ENCODE measurements around the gene PTCH2.

The PTCH2 gene

GRCh38 chr1:44786138-44786840 lies 56.8 kb downstream of the PTCH2 start:
- Histone ChIP-seq H3K27ac (ENCODE audit: low read depth, low read length) (peak overlapping the region; percentile 32), H3K27me3 (ENCODE audit: control insufficient read depth, insufficient read depth, low read length) (no peaks in the 10 kb centered on the region), H3K36me3 (ENCODE audit: control insufficient read depth, insufficient read depth, low read length) (no peaks in the 10 kb centered on the region), H3K9ac (ENCODE audit: low read length) (peak overlapping the region; percentile 17), H3K4me3 (ENCODE audit: low read length) (peak overlapping the region; percentile 75), H3K4me1 (ENCODE audit: control insufficient read depth, insufficient read depth, low read length) (peaks cover 10% of the 10 kb centered on the region)

- peak overlapping the region; percentile 75 for H3K4me3 ChIP-seq (ENCODE audit: low read length)
- no peak overlapping the region for H3K9ac ChIP-seq (ENCODE audit: low read length)
- H3K36me3 ChIP-seq (ENCODE audit: control insufficient read depth, insufficient read depth, low read length), result peaks cover 3% of the 10 kb centered on the region
- H3K4me1 ChIP-seq (ENCODE audit: control insufficient read depth, insufficient read depth, low read length), result peaks cover 10% of the 10 kb centered on the region
- no peaks in the 10 kb centered on the region for H3K27me3 ChIP-seq (ENCODE audit: control insufficient read depth, insufficient read depth, low read length)
- no peak overlapping the region for H3K27ac ChIP-seq (ENCODE audit: low read depth, low read length)
Measured at GRCh38 chr1:44785501-44786137, 57.4 kb downstream of the PTCH2 start.

GRCh38 chr1:44785029-44785380 lies 58.0 kb downstream of the PTCH2 start:
- peak overlapping the region; percentile 55 for H3K4me3 ChIP-seq (ENCODE audit: low read length)

GRCh38 chr1:44784094-44785028 lies 58.7 kb downstream of the PTCH2 start:
- H3K27me3 ChIP-seq (ENCODE audit: control insufficient read depth, insufficient read depth, low read length), result no peaks in the 10 kb centered on the region
- H3K36me3 ChIP-seq (ENCODE audit: control insufficient read depth, insufficient read depth, low read length), result peaks cover 3% of the 10 kb centered on the region
- H3K4me1 ChIP-seq (ENCODE audit: control insufficient read depth, insufficient read depth, low read length), result peaks cover 10% of the 10 kb centered on the region
- peak overlapping the region; percentile 55 for H3K4me3 ChIP-seq (ENCODE audit: low read length)
- no peak overlapping the region for H3K27ac ChIP-seq (ENCODE audit: low read depth, low read length)
- H3K9ac ChIP-seq (ENCODE audit: low read length), result peak overlapping the region; percentile 47

More at GRCh38 chr1:44785029-44785380, 58.0 kb downstream of the PTCH2 start:
- H3K27ac ChIP-seq (ENCODE audit: low read depth, low read length), result no peak overlapping the region
- H3K4me1 ChIP-seq (ENCODE audit: control insufficient read depth, insufficient read depth, low read length), result peaks cover 10% of the 10 kb centered on the region
- no peaks in the 10 kb centered on the region for H3K27me3 ChIP-seq (ENCODE audit: control insufficient read depth, insufficient read depth, low read length)
- H3K36me3 ChIP-seq (ENCODE audit: control insufficient read depth, insufficient read depth, low read length), result peaks cover 3% of the 10 kb centered on the region
- H3K9ac ChIP-seq (ENCODE audit: low read length), result no peak overlapping the region

- peak overlapping the region; percentile 55 for H3K4me3 ChIP-seq (ENCODE audit: low read length)
- H3K4me1 ChIP-seq (ENCODE audit: control insufficient read depth, insufficient read depth, low read length), result peaks cover 10% of the 10 kb centered on the region
- H3K27ac ChIP-seq (ENCODE audit: low read depth, low read length), result no peak overlapping the region
- no peaks in the 10 kb centered on the region for H3K27me3 ChIP-seq (ENCODE audit: control insufficient read depth, insufficient read depth, low read length)
- peak overlapping the region; percentile 47 for H3K9ac ChIP-seq (ENCODE audit: low read length)
- H3K36me3 ChIP-seq (ENCODE audit: control insufficient read depth, insufficient read depth, low read length), result peaks cover 3% of the 10 kb centered on the region
Measured at GRCh38 chr1:44783697-44784093, 59.4 kb downstream of the PTCH2 start.

GRCh38 chr1:44780583-44781121 lies 62.4 kb downstream of the PTCH2 start:
- peaks cover 10% of the 10 kb centered on the region for H3K36me3 ChIP-seq (ENCODE audit: control insufficient read depth, insufficient read depth, low read length)
- no peak overlapping the region for H3K4me3 ChIP-seq (ENCODE audit: low read length)
- H3K27ac ChIP-seq (ENCODE audit: low read depth, low read length), result no peak overlapping the region
- no peak overlapping the region for H3K9ac ChIP-seq (ENCODE audit: low read length)
- H3K4me1 ChIP-seq (ENCODE audit: control insufficient read depth, insufficient read depth, low read length), result peaks cover 7% of the 10 kb centered on the region
- H3K27me3 ChIP-seq (ENCODE audit: control insufficient read depth, insufficient read depth, low read length), result no peaks in the 10 kb centered on the region

- no peak overlapping the region for H3K9ac ChIP-seq (ENCODE audit: low read length)
- H3K4me1 ChIP-seq (ENCODE audit: control insufficient read depth, insufficient read depth, low read length), result peaks cover 8% of the 10 kb centered on the region
- H3K36me3 ChIP-seq (ENCODE audit: control insufficient read depth, insufficient read depth, low read length), result peaks cover 10% of the 10 kb centered on the region
- no peaks in the 10 kb centered on the region for H3K27me3 ChIP-seq (ENCODE audit: control insufficient read depth, insufficient read depth, low read length)
- H3K27ac ChIP-seq (ENCODE audit: low read depth, low read length), result no peak overlapping the region
- no peak overlapping the region for H3K4me3 ChIP-seq (ENCODE audit: low read length)
Measured at GRCh38 chr1:44778705-44779576, 64.1 kb downstream of the PTCH2 start.

- peaks cover 10% of the 10 kb centered on the region for H3K36me3 ChIP-seq (ENCODE audit: control insufficient read depth, insufficient read depth, low read length)
- no peak overlapping the region for H3K27ac ChIP-seq (ENCODE audit: low read depth, low read length)
- H3K9ac ChIP-seq (ENCODE audit: low read length), result no peak overlapping the region
- no peaks in the 10 kb centered on the region for H3K27me3 ChIP-seq (ENCODE audit: control insufficient read depth, insufficient read depth, low read length)
- H3K4me3 ChIP-seq (ENCODE audit: low read length), result no peak overlapping the region
- H3K4me1 ChIP-seq (ENCODE audit: control insufficient read depth, insufficient read depth, low read length), result peaks cover 2% of the 10 kb centered on the region
Measured at GRCh38 chr1:44777969-44778635, 65.0 kb downstream of the PTCH2 start.

GRCh38 chr1:44777547-44777946 lies 65.5 kb downstream of the PTCH2 start:
- H3K27ac ChIP-seq (ENCODE audit: low read depth, low read length), result no peak overlapping the region
- H3K4me1 ChIP-seq (ENCODE audit: control insufficient read depth, insufficient read depth, low read length), result peaks cover 2% of the 10 kb centered on the region
- H3K27me3 ChIP-seq (ENCODE audit: control insufficient read depth, insufficient read depth, low read length), result no peaks in the 10 kb centered on the region
- no peak overlapping the region for H3K4me3 ChIP-seq (ENCODE audit: low read length)
- no peak overlapping the region for H3K9ac ChIP-seq (ENCODE audit: low read length)
- peaks cover 10% of the 10 kb centered on the region for H3K36me3 ChIP-seq (ENCODE audit: control insufficient read depth, insufficient read depth, low read length)

GRCh38 chr1:44776730-44777068 lies 66.4 kb downstream of the PTCH2 start:
- H3K4me1 ChIP-seq (ENCODE audit: control insufficient read depth, insufficient read depth, low read length), result peaks cover 2% of the 10 kb centered on the region
- peak overlapping the region; percentile 94 for H3K9ac ChIP-seq (ENCODE audit: low read length)
- H3K27me3 ChIP-seq (ENCODE audit: control insufficient read depth, insufficient read depth, low read length), result no peaks in the 10 kb centered on the region
- H3K36me3 ChIP-seq (ENCODE audit: control insufficient read depth, insufficient read depth, low read length), result peaks cover 10% of the 10 kb centered on the region
- H3K4me3 ChIP-seq (ENCODE audit: low read length), result peak overlapping the region; percentile 81
- peak overlapping the region; percentile 100 for H3K27ac ChIP-seq (ENCODE audit: low read depth, low read length)

Measured in rectal smooth muscle tissue (tissue), 1 donor.